Stimulated activated CD4-positive, alpha-beta T cell treated with anti-CD3 and anti-CD28 coated beads, Interleukin-12 subunit alpha, Interleukin-12 subunit beta, amount 100 ng/mL, for 48 hours (primary cell): Measurements from ENCODE around the gene EDNRA.
"Not testable (repeated sequence)": the region's sequence is repeated elsewhere in the genome, so short reads cannot be mapped to it uniquely, and the experiment has no call there.

Experiments
- DNase-seq, 3 donors: peaks; one replicate each; pipeline ENCODE4 v3.0.0-alpha.2; 2020; ENCODE audit warnings: low read depth in 2 of 3, low spot score in 1 of 3

The EDNRA gene

GRCh38 chr4:147480891-147481576 lies at the start of gene EDNRA:
Gene EDNRA (plus strand): TSS chr4:147481097. CDS start chr4:147485682, 4,585 bp downstream.
- no peak for DNase-seq

- not testable (repeated sequence) for DNase-seq
Observed at GRCh38 chr4:147434370-147434769, 46.5 kb upstream of the EDNRA start.

- no peak for DNase-seq
Observed at GRCh38 chr4:147440442-147440841, 40.5 kb upstream of the EDNRA start.

- no peak for DNase-seq
Observed at GRCh38 chr4:147447786-147448185, 33.1 kb upstream of the EDNRA start.

- no peak for DNase-seq
Observed at GRCh38 chr4:147453561-147454141, 27.2 kb upstream of the EDNRA start.

GRCh38 chr4:147456706-147457105 lies 24.2 kb upstream of the EDNRA start:
- no peak for DNase-seq

- DNase-seq: no peak
Observed at GRCh38 chr4:147461161-147461560, 19.7 kb upstream of the EDNRA start.

GRCh38 chr4:147463065-147463464 lies 17.8 kb upstream of the EDNRA start:
- no peak for DNase-seq

- no peak for DNase-seq
Observed at GRCh38 chr4:147465461-147465860, 15.4 kb upstream of the EDNRA start.

- DNase-seq: no peak
Observed at GRCh38 chr4:147477439-147477838, 3.5 kb upstream of the EDNRA start.

GRCh38 chr4:147479376-147479775 lies 1.5 kb upstream of the EDNRA start:
- no peak for DNase-seq

GRCh38 chr4:147479786-147480185 lies 1.1 kb upstream of the EDNRA start:
- no peak for DNase-seq

- no peak for DNase-seq
Observed at GRCh38 chr4:147480502-147480890, 401 bp upstream of the EDNRA start.

GRCh38 chr4:147481577-147482109 lies 746 bp downstream of the EDNRA start:
- no peak for DNase-seq

GRCh38 chr4:147482281-147482680 lies 1.4 kb downstream of the EDNRA start:
- DNase-seq: no peak

- no peak for DNase-seq
Observed at GRCh38 chr4:147485167-147485566, 4.3 kb downstream of the EDNRA start.

GRCh38 chr4:147487616-147488015 lies 6.7 kb downstream of the EDNRA start:
- DNase-seq: no peak

GRCh38 chr4:147488556-147488955 lies 7.7 kb downstream of the EDNRA start:
- no peak for DNase-seq

GRCh38 chr4:147491086-147491485 lies 10.2 kb downstream of the EDNRA start:
- DNase-seq: no peak

GRCh38 chr4:147492306-147492705 lies 11.4 kb downstream of the EDNRA start:
- no peak for DNase-seq

- DNase-seq: no peak
Observed at GRCh38 chr4:147492761-147493160, 11.9 kb downstream of the EDNRA start.

GRCh38 chr4:147493307-147493706 lies 12.4 kb downstream of the EDNRA start:
- no peak for DNase-seq

GRCh38 chr4:147494301-147494700 lies 13.4 kb downstream of the EDNRA start:
- no peak for DNase-seq
